Suprapubic skin (tissue), 4 donors: ENCODE data around the gene REV3L.

Source experiments
- CTCF ChIP-seq, 2 donors: fragments of 200-600 bp in 1 of 2; fragments of 450-650 bp in 1 of 2; sonication (generic) in 1 of 2; IDR thresholded peaks; one replicate each; pipeline ENCODE4 v1.5.1; 2016 to 2019; ENCODE audit warnings: antibody characterized with exemption in 2 of 2, mild to moderate bottlenecking in 1 of 2, moderate library complexity in 1 of 2
- EP300 ChIP-seq: sonication (generic); formaldehyde crosslinking; IDR thresholded peaks from one replicate; pipeline ENCODE4 v1.6.1; 2017; ENCODE audit warnings: antibody characterized with exemption
- POLR2A ChIP-seq, 2 donors: fragments of 450-650 bp; IDR thresholded peaks; one replicate each; pipeline ENCODE4 v1.6.1; 2017; ENCODE audit warnings: antibody characterized with exemption in 2 of 2, mild to moderate bottlenecking in 2 of 2, moderate library complexity in 2 of 2
- POLR2AphosphoS5 ChIP-seq, 3 donors: sonication (generic); formaldehyde crosslinking; IDR thresholded peaks; one replicate each; pipeline ENCODE4 v1.6.1; 2017; ENCODE audit warnings: antibody characterized with exemption in 3 of 3

GRCh38 chr6:111444794-111445193, 38.2 kb downstream of the REV3L start:
- TF ChIP-seq CTCF (IDR thresholded peaks at IDR 0.05) = no peak
- TF ChIP-seq POLR2A (IDR thresholded peaks at IDR 0.05) = no peak
- TF ChIP-seq POLR2AphosphoS5 (IDR thresholded peaks at IDR 0.05) = no peak
- no peak for TF ChIP-seq EP300
